ENCODE results near the gene IL3.

Gene IL3

DNA sequence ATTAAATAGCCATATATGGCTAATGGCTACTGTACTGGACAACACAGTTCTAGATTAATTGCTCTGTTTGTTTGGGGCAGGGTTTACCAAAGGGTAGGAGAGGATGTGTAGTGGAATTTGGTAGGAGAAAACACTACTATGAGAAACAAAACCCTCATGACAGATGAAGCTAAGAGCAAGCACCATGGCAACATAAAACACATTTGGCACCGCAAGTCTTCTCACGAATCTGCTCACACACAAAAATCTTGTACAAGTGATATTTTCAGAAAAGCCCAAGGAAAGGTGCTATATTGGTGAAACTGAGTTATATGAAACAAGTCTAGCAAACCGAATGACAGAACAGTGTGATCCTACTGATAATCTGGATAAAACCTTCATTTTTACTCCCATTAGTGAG lies 51.7 kb downstream of the IL3 start:
- H3K4me3 ChIP-seq (ENCODE audit: low read depth, low read length) = no peak overlapping the region
- no peak for DNase-seq
- H3K27me3 ChIP-seq (replicated peaks) = no peaks in the 10 kb centered on the region
- H3K27ac ChIP-seq = no peak overlapping the region
- TF ChIP-seq, protein P1, sequence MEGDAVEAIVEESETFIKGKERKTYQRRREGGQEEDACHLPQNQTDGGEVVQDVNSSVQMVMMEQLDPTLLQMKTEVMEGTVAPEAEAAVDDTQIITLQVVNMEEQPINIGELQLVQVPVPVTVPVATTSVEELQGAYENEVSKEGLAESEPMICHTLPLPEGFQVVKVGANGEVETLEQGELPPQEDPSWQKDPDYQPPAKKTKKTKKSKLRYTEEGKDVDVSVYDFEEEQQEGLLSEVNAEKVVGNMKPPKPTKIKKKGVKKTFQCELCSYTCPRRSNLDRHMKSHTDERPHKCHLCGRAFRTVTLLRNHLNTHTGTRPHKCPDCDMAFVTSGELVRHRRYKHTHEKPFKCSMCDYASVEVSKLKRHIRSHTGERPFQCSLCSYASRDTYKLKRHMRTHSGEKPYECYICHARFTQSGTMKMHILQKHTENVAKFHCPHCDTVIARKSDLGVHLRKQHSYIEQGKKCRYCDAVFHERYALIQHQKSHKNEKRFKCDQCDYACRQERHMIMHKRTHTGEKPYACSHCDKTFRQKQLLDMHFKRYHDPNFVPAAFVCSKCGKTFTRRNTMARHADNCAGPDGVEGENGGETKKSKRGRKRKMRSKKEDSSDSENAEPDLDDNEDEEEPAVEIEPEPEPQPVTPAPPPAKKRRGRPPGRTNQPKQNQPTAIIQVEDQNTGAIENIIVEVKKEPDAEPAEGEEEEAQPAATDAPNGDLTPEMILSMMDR (IDR thresholded peaks at IDR 0.05; ENCODE audit: low read depth, low read length, missing control alignments) = no peak
- in situ Hi-C loops (cut with HindIII; ENCODE audit: low pct_ligation_motif_present, low sequenced_read_pairs) = no loop called here
- H3K36me3 ChIP-seq (replicated peaks) = no peaks in the 10 kb centered on the region
